ENCODE results near the gene DDX27.

Gene DDX27

DNA sequence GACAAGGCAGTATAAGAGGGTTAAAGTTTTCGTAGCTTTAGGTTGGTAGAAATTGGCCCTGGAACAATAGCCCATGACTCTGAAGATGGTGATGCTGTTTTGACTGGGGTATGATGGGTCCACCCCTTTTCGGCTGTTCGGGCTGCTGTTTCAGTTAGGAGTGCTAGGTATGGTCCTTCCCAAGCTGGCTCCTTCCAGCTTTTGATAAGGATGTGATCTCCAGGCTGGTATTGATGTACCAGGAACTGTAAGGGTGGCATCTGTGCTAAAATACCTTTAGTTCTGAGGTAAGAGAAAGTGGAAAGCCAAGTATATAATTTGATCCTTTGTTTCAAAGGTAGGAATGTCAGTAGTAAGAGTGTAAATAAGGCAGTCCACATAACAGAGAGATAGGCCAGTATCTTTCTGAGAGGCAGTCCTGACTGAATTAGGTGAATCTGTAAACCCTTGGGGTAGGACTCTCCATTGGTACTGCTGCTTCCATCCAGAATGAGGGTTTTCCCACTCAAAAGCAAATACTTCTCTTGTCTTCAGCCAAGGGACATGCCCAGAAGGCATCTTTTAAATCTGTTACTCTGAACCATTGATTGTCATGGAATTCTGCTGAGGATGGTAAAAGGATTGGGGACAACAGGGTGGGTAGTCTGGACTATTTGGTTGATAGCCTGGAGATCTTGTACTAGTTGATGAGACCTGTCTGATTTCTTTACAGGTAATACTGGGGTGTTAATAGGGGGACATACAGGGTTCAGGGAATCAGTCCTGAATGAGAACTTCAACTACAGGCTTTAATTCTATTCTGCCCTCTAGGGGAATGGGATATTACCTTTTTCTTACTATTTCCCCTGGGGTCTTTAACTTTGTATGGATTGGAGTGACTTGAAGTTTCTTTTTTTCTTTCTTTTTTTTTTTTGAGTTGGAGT lies 64.7 kb downstream of the DDX27 start:
- no peaks in the 10 kb centered on the region for H3K9me2 ChIP-seq (replicated peaks; ENCODE audit: control insufficient read depth, low read length)
- peaks cover 3% of the 10 kb centered on the region; the same call in 1 of the 2 replicates for H3K9me3 ChIP-seq (ENCODE audit: control insufficient read depth, insufficient read depth, low read length)
- peaks cover 100% of the 10 kb centered on the region for H3F3A ChIP-seq (ENCODE audit: control insufficient read depth, insufficient read depth)
- H3K27ac ChIP-seq (ENCODE audit: low read depth, low read length), result 0 out of 2 replicates have a peak overlapping the region, but pooled peaks have one; percentile 3
- H3K4me2 ChIP-seq (ENCODE audit: low read length), result peak overlapping the region; percentile 96
- peaks cover 91% of the 10 kb centered on the region for H4K20me1 ChIP-seq (ENCODE audit: control insufficient read depth, insufficient read depth, low read depth, low read length)
- peaks cover 80% of the 10 kb centered on the region for H3K4me1 ChIP-seq (ENCODE audit: control insufficient read depth, low read length)
- peak overlapping the region; percentile 94 for H3K4me3 ChIP-seq (ENCODE audit: low read length)
- H3K36me3 ChIP-seq (ENCODE audit: control insufficient read depth, low read length), result peaks cover 100% of the 10 kb centered on the region
- H3K79me2 ChIP-seq (ENCODE audit: control insufficient read depth, low read length), result peaks cover 90% of the 10 kb centered on the region
- TF ChIP-seq, protein P1, sequence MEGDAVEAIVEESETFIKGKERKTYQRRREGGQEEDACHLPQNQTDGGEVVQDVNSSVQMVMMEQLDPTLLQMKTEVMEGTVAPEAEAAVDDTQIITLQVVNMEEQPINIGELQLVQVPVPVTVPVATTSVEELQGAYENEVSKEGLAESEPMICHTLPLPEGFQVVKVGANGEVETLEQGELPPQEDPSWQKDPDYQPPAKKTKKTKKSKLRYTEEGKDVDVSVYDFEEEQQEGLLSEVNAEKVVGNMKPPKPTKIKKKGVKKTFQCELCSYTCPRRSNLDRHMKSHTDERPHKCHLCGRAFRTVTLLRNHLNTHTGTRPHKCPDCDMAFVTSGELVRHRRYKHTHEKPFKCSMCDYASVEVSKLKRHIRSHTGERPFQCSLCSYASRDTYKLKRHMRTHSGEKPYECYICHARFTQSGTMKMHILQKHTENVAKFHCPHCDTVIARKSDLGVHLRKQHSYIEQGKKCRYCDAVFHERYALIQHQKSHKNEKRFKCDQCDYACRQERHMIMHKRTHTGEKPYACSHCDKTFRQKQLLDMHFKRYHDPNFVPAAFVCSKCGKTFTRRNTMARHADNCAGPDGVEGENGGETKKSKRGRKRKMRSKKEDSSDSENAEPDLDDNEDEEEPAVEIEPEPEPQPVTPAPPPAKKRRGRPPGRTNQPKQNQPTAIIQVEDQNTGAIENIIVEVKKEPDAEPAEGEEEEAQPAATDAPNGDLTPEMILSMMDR (IDR thresholded peaks at IDR 0.05; ENCODE audit: low read depth, low read length, poor library complexity, severe bottlenecking), result no peak
- TF ChIP-seq EZH2phosphoT487 (IDR thresholded peaks at IDR 0.05; ENCODE audit: borderline replicate concordance, low read length), result no peak
- H3K27me3 ChIP-seq (ENCODE audit: control insufficient read depth, low read length), result no peaks in the 10 kb centered on the region

DNA sequence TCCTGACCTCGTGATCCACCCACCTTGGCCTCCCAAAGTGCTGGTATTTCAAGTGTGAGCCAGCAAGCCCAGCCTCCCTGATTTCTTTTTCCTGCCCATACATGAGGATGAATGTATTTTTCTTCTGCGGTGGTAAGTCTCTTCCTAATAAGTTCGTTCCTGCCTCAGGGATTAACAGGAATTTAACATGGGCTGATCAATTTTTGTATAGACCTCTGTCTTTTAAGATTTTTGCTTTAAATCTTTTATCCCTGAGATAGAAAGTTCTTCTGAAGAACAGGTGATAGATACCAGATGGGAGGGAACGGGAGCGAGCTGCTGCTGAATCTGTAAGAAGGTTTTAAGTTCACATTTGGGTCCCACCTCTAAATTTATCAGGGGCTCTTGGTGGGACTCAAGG lies 65.6 kb downstream of the DDX27 start:
- no peaks in the 10 kb centered on the region for H3K9me2 ChIP-seq (replicated peaks; ENCODE audit: control insufficient read depth, low read length)
- H4K20me1 ChIP-seq (ENCODE audit: control insufficient read depth, insufficient read depth, low read depth, low read length), result peaks cover 83% of the 10 kb centered on the region
- peaks cover 82% of the 10 kb centered on the region for H3K79me2 ChIP-seq (ENCODE audit: control insufficient read depth, low read length)
- peaks cover 100% of the 10 kb centered on the region for H3K36me3 ChIP-seq (ENCODE audit: control insufficient read depth, low read length)
- no peaks in the 10 kb centered on the region for H3K27me3 ChIP-seq (ENCODE audit: control insufficient read depth, low read length)
- H3K4me1 ChIP-seq (ENCODE audit: control insufficient read depth, low read length), result peaks cover 79% of the 10 kb centered on the region
- H3K9me3 ChIP-seq (ENCODE audit: control insufficient read depth, insufficient read depth, low read length), result peaks cover 3% of the 10 kb centered on the region; the same call in 1 of the 2 replicates
- peak overlapping the region; percentile 96 for H3K4me2 ChIP-seq (ENCODE audit: low read length)
- TF ChIP-seq EZH2phosphoT487 (IDR thresholded peaks at IDR 0.05; ENCODE audit: borderline replicate concordance, low read length), result no peak
- TF ChIP-seq, protein P1 (IDR thresholded peaks at IDR 0.05; ENCODE audit: low read depth, low read length, poor library complexity, severe bottlenecking), result no peak
- peaks cover 100% of the 10 kb centered on the region for H3F3A ChIP-seq (ENCODE audit: control insufficient read depth, insufficient read depth)
- H3K27ac ChIP-seq (ENCODE audit: low read depth, low read length), result no peak overlapping the region
- H3K4me3 ChIP-seq (ENCODE audit: low read length), result peak overlapping the region; percentile 29; the same call in 1 of the 2 replicates

DNA sequence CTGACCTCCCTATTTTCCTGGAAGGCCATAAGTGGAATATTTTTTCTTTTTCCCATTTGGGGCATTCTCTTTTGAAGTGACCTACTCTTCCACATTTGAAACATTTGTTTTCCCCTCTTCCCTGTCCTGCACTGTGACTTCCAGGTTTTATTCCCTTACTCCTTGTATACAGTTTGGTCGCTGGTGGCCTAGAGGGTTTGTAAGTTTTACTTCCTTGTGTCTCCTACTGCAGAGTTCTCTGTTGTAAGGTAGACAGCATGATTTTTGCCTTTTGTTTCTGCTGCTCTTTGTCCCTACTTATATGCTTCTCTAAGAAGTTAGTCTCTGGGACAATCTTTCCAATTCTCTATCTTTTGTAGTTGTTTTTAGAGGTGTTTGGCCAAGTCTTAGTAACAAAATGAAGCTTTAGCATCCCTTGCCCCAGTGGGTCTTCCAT lies 66.0 kb downstream of the DDX27 start:
- Histone ChIP-seq H3K27me3 (ENCODE audit: control insufficient read depth, low read length) (no peaks in the 10 kb centered on the region), H3K4me3 (ENCODE audit: low read length) (peak overlapping the region; percentile 29), H3K36me3 (ENCODE audit: control insufficient read depth, low read length) (peaks cover 100% of the 10 kb centered on the region), H3K9me3 (ENCODE audit: control insufficient read depth, insufficient read depth, low read length) (peaks cover 3% of the 10 kb centered on the region; the same call in 1 of the 2 replicates), H3K27ac (ENCODE audit: low read depth, low read length) (0 out of 2 replicates have a peak overlapping the region, but pooled peaks have one; percentile 32), H3K79me2 (ENCODE audit: control insufficient read depth, low read length) (peaks cover 77% of the 10 kb centered on the region), H3F3A (ENCODE audit: control insufficient read depth, insufficient read depth) (peaks cover 100% of the 10 kb centered on the region), H4K20me1 (ENCODE audit: control insufficient read depth, insufficient read depth, low read depth, low read length) (peaks cover 78% of the 10 kb centered on the region), H3K9me2 (replicated peaks; ENCODE audit: control insufficient read depth, low read length) (no peaks in the 10 kb centered on the region), H3K4me2 (ENCODE audit: low read length) (peak overlapping the region; percentile 96), H3K4me1 (ENCODE audit: control insufficient read depth, low read length) (peaks cover 75% of the 10 kb centered on the region)
- no peak for TF ChIP-seq EZH2phosphoT487 (IDR thresholded peaks at IDR 0.05; ENCODE audit: borderline replicate concordance, low read length)
- TF ChIP-seq, protein P1 (IDR thresholded peaks at IDR 0.05; ENCODE audit: low read depth, low read length, poor library complexity, severe bottlenecking), result no peak

All from DOHH2 (cell line).